HG03066 (cell line): ENCODE data around the gene RGS7.
"Not testable (repeated sequence)": the region's sequence is repeated elsewhere in the genome, so short reads cannot be mapped to it uniquely, and the experiment has no call there.

Experiments used
- ATAC-seq: cut with Tn5 transposase; IDR thresholded peaks from one replicate; pipeline ENCODE4 v1.9.1; 2021; ENCODE audit warnings: low read depth; ENCODE audit not compliant: unreplicated experiment

The RGS7 gene

GRCh38 chr1:240806200-240806745 lies 550.7 kb downstream of the RGS7 start:
- ATAC-seq = no peak

DNA sequence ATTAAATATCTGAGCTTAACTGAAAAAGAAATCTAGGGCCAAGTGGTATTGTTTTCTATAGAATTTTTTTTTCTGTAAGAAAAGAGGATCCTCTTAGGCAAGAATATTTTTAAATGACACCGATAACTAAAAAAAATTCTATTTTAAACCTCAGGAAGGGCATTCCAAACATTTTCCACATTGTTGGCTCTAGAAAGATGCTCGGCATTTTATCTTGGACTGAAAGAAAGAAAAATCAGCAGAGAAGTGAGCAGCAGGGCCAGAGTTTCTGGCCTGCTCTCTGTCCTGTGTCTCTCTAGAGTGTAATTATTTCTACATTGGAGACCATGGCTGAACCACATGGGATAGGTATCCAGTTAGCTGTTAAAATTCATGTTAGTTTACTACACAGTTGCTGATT lies 552.5 kb downstream of the RGS7 start:
- ATAC-seq = no peak

- ATAC-seq = no peak
Measured at GRCh38 chr1:240803151-240803550, 553.9 kb downstream of the RGS7 start.

DNA sequence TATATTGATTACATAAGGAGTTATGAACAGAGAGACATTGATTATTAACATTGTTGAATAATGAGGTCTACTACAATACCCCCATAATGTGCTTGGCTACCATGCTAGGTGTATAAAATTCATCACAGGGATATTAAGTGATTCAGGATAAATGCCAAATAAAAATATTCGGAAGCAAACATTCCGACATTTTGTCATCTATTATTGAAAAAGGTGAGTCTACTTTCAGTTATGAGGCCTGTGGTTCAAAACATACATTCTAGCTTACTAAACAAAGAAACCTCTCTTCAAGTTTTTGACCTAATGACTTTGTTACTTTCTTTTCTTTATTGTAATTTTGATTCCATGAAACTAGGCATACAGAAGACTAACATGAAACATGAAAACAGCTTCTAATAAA lies 554.7 kb downstream of the RGS7 start:
- no peak for ATAC-seq

DNA sequence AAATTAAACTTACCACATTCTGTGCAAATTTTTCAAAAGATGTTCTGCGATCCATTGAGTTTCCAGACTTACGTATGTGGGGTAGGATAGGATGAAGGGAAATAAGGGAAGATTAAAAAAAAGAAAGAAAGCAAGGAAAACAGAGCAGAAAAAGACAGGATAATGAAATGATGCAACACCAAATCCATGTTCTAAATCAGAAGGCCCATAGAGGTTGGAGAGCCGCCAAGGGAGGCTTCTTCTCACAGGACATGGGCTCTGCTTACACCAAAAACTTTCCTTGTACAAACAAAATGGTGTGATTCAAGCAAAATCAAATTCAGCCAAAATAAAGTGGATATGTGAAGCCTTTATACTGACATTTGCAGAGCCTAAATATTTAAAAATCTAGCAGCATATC lies 555.6 kb downstream of the RGS7 start:
- ATAC-seq = no peak

DNA sequence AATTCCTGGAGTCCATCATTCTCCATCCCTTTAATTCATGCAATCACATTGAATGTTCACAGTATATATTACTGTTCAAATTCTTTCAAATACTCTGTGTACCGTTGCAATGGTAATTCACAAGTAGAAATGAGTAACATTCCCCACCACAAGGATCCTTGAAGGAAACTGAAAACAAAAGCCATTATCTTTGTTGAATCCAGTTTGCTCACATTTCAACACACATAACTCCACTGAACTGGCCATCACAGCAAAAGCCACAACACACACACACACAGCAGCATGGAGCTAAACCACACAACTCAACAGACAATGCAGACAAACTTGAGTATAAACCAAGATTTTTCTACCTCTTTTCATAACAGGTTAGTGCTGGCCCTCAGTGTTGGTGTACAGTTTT lies 556.7 kb downstream of the RGS7 start:
- ATAC-seq = no peak

- no peak for ATAC-seq
Measured at GRCh38 chr1:240797050-240797449, 560.0 kb downstream of the RGS7 start.

DNA sequence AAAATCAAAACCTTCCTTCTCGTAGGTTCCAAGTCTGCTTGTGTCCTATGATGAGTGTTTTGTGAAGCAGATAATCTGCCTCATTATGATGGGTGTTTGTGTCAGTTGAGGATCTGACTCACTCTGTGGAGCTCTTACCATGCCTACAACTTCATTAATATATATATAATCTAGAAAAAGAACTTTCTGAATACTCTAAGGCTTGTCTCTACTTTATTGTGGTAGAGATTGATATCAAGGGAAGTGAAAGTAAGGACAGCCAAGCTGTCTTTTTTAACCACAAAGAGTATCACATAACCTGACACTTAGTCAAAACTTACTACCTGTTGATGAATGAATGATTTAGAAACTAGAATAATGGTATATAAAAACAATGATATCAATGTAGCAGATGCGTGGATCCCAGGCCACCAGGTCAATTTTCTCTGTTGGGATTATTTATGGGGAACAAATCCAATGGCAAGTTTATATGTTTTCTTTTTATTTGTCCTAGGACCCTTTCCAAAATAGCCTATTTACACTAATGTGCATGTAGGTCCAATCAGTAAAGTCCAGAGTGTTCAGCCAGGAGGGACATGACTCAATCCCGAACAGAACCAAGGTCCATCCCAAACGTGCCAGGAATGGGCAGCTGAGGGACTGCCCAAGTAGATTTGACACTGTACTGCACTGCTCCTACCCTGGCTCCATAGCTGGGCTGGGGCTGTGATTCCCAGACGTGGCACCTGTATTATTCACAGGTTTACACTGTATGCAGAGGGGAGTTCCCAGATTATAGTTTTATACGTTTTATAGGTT lies 562.8 kb downstream of the RGS7 start:
- no peak for ATAC-seq

GRCh38 chr1:240792915-240793529 lies 564.0 kb downstream of the RGS7 start:
- no peak for ATAC-seq

GRCh38 chr1:240790856-240791255 lies 566.1 kb downstream of the RGS7 start:
- no peak for ATAC-seq

- no peak for ATAC-seq
Measured at GRCh38 chr1:240786880-240787279, 570.1 kb downstream of the RGS7 start.

DNA sequence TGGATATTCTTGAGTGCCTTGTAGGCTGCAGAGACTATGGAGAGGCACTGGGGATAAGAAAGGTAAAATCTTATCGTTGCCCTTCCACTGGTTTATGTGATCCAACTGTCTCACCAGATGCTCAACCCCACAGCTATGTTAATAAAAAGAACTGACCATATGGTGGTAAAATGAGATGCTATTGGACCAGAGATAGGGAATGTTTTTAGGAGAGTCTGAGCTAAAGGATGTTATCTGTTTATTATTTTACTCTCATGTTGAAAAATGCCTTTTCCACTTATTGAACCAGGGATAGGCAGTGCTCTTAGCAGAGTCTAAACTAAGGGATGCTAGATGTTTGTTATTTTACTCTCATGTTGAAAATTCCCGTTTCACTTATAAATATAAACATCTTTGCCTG lies 572.2 kb downstream of the RGS7 start:
- no peak for ATAC-seq

GRCh38 chr1:240783728-240784137 lies 573.3 kb downstream of the RGS7 start:
- ATAC-seq = not testable (repeated sequence)

- no peak for ATAC-seq
Measured at GRCh38 chr1:240776237-240776636, 580.8 kb downstream of the RGS7 start.

DNA sequence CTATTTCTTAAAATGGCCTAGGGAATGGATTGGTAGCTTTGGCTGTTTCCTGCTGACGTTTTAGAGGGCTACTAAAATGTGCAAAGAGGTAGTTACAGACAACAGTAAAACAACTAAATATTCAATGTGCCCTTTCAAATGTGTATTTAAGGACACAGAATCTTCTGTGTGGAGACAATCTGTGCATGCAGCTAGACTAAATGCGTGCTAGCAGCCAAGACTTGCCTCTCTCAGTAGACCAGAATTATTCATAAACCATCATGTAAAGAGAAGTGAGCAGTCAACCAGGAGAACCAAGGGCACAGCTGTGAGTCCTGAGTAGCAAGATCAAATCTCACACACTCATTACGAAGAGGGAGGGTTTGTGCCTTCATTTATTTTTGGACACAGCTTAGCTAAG lies 584.9 kb downstream of the RGS7 start:
- ATAC-seq = no peak

GRCh38 chr1:240771450-240771849 lies 585.6 kb downstream of the RGS7 start:
- no peak for ATAC-seq

- ATAC-seq = no peak
Measured at GRCh38 chr1:240768979-240769378, 588.0 kb downstream of the RGS7 start.

GRCh38 chr1:240766831-240767230 lies 590.2 kb downstream of the RGS7 start:
- ATAC-seq = no peak

DNA sequence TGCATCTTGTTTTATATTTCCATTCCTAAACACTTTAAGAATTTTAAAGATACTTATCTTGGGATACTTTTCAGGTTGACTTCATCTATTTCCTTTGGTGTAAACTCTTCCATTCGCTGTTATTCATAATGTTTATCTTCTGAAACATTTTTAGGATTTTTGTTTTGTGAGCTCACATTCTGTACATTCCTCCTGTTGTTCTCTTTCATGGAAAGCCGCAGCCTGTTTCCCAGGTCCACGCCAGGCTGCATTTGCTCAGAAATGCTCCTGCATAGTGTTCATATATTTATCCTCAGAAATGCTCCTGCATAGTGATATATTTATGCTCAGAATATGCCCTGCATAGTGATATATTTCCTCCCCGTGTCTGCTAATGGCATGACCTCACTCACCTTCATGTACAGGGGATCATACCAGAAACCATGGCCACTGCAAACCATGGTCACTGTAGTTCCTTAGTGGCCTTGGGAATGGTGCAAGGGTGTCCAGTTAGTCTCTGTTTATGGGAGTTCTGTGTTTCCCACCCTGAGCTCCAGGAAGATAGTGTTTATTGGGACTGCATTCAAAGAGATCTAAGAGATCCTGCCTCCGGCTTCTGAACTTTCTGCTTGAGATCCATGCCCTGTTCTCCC lies 591.2 kb downstream of the RGS7 start:
- no peak for ATAC-seq

GRCh38 chr1:240763771-240764170 lies 593.2 kb downstream of the RGS7 start:
- no peak for ATAC-seq

DNA sequence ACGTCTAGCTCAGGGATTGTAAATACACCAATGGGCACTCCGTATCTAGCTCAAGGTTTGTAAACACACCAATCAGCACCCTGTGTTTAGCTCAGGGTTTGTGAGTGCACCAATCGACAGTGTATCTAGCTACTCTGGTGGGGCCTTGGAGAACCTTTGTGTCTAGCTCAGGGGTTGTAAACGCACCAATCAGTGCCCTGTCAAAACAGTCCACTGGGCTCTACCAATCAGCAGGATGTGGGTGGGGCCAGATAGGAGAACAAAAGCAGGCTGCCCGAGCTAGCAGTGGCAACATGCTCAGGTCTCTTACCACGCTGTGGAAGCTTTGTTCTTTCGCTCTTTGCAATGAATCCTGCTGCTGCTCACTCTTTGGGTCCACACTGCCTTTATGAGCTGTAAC lies 593.9 kb downstream of the RGS7 start:
- not testable (repeated sequence) for ATAC-seq
